ENCODE results near the gene C9orf78.

DNA sequence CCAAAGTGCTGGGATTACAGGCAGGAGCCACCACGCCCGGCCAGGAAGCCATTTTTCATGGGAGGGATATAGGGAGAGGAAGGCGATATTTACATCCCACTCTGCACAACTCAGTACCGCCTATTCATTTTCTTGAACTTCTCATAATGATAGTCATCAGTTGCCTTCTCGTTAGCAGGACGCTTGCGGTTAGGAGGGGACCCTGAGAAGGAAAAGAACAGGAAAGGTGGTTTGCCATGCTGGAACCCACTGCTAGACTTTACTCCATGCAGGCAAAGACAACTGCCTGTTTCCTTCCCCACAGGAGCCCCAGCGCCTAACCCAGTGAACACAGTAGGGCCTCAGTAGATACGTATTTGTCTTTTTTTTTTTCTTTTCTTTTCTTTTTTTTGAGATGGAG lies 7.0 kb downstream of the C9orf78 start:
- TF ChIP-seq, protein P1, sequence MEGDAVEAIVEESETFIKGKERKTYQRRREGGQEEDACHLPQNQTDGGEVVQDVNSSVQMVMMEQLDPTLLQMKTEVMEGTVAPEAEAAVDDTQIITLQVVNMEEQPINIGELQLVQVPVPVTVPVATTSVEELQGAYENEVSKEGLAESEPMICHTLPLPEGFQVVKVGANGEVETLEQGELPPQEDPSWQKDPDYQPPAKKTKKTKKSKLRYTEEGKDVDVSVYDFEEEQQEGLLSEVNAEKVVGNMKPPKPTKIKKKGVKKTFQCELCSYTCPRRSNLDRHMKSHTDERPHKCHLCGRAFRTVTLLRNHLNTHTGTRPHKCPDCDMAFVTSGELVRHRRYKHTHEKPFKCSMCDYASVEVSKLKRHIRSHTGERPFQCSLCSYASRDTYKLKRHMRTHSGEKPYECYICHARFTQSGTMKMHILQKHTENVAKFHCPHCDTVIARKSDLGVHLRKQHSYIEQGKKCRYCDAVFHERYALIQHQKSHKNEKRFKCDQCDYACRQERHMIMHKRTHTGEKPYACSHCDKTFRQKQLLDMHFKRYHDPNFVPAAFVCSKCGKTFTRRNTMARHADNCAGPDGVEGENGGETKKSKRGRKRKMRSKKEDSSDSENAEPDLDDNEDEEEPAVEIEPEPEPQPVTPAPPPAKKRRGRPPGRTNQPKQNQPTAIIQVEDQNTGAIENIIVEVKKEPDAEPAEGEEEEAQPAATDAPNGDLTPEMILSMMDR (IDR thresholded peaks at IDR 0.05): no peak
- TF ChIP-seq POLR2A (IDR thresholded peaks at IDR 0.05): no peak

All from breast epithelium (tissue), 3 donors.